HAP-1 (cell line): ENCODE measurements around the gene FARS2.

ENCODE experiments used
- DNase-seq, 2 experiments: peaks; one replicate each; pipeline ENCODE4 v3.0.0-alpha.2; 2016 to 2020; ENCODE audit warnings: low spot score in 2 of 2
- H3K27me3 ChIP-seq: fragments of 250-450 bp; sonication (Bioruptor Pico); 2 replicates; pipeline ENCODE4 v1.5.1; 2020; ENCODE audit warnings: low read depth, mild to moderate bottlenecking, moderate library complexity
- H3K36me3 ChIP-seq: fragments of 250-450 bp; sonication (Bioruptor Pico); replicated peaks from 2 replicates; pipeline ENCODE4 v1.5.1; 2020; ENCODE audit warnings: mild to moderate bottlenecking
- H3K4me1 ChIP-seq: fragments of 250-450 bp; sonication (Bioruptor Pico); 2 replicates; pipeline ENCODE4 v1.5.1; 2020; ENCODE audit warnings: mild to moderate bottlenecking
- H3K4me3 ChIP-seq: fragments of 250-450 bp; sonication (Bioruptor Pico); 2 replicates; pipeline ENCODE4 v1.5.1; 2020; ENCODE audit warnings: mild to moderate bottlenecking, moderate library complexity
- H3K9me3 ChIP-seq: fragments of 250-450 bp; sonication (Bioruptor Pico); 2 replicates; pipeline ENCODE4 v1.5.1; 2020; ENCODE audit warnings: mild to moderate bottlenecking, moderate library complexity
- in situ Hi-C: fragments of 300-500 bp; cut with MboI; formaldehyde crosslinking; loops from 3 replicates; pipeline ENCODE4 v1.14.3; 2020; ENCODE audit warnings: low sequenced_read_pairs, inconsistent platforms, mixed read lengths

The FARS2 gene

DNA sequence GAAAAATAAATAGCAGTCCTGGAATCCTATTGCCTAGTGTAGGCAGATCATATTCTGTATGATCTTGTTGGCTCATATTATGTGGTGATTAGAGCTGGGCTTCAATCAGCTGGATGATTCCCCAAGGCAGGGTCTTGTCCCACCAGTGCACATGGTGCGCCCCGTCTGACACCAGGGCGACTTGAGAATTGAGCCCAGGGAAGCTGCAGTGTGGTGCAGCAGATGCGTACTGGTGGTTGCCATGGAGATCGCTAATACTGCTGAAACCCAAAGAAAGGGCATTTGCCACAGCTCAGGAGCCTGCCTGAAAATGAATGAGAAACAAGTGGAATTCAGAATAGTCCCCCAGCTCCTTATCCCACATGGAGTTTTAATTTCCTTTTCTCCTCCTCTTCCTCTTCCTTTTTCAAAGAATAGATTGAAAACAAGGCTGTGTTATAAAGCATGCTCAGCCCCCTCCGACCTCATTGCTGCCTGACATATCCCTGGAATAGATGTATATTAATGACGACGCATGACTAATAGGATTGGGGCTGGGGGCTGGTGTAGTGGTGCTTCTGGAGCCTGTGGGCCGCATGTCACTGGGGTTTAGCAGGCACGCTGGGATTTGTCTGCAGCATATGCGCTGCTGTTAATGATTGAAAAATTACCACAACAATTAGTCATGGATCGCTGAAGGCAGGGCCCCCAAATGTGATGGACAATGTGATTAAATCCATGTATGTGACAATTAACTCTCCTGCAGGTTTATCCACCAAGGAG, 210.5 kb downstream of the FARS2 start:
- Histone ChIP-seq H3K9me3 (no peaks in the 10 kb centered on the region), H3K27me3 (no peaks in the 10 kb centered on the region), H3K4me3 (no peak overlapping the region), H3K36me3 (no peaks in the 10 kb centered on the region), H3K4me1 (peaks cover 39% of the 10 kb centered on the region)
- in situ Hi-C loops, result no loop called here
- peak; percentile 67 to 74 for DNase-seq

DNA sequence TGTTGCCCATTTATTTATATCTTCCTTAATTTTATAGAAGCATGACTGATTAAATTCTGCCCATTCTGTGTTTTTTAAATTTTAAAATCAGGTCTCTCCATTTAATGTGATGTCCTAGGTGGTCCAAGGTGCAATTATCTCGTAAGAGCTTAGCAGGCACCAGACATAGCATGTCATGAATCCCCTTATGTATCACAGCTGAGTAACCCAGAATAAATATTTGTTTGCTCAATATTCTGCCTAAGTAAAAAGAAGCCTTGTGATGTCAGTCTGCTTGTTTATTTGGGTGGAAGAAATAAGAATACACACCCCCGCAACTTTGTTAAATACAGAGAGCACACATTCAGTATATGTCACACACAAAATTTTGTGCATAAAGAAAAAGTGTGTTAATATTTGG, 211.3 kb downstream of the FARS2 start:
- no peak for DNase-seq
- H3K27me3 ChIP-seq, result no peaks in the 10 kb centered on the region
- in situ Hi-C loops, result no loop called here

DNA sequence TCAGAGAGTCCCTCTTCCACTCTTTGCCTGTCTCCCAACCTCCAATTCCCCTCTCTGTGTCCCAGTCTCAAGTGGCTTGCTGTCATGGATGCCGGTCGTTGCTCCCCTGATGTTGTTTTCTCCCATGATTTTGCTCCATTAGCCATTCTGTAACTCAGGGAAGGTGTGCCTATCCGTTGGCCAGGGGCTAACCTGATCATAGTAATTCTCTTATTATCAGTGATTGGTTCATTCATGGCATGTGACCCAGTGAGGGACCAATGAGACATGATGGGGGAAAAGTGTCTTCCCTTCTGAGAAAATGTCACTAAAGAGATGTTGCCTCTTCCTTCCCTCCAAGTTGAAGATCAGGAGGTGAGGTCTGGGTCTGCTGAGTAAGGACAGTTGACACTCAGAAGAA, 214.5 kb downstream of the FARS2 start:
- peaks cover 20% of the 10 kb centered on the region for H3K4me1 ChIP-seq
- H3K9me3 ChIP-seq, result no peaks in the 10 kb centered on the region
- H3K36me3 ChIP-seq, result no peaks in the 10 kb centered on the region
- no peak overlapping the region for H3K4me3 ChIP-seq
- H3K27me3 ChIP-seq, result no peaks in the 10 kb centered on the region
- in situ Hi-C loops, result no loop called here
- no peak for DNase-seq

More for the DNA sequence above, 211.3 kb downstream of the FARS2 start:
- H3K36me3 ChIP-seq, result no peaks in the 10 kb centered on the region
- peaks cover 39% of the 10 kb centered on the region for H3K4me1 ChIP-seq
- no peak overlapping the region for H3K4me3 ChIP-seq
- H3K9me3 ChIP-seq, result no peaks in the 10 kb centered on the region

DNA sequence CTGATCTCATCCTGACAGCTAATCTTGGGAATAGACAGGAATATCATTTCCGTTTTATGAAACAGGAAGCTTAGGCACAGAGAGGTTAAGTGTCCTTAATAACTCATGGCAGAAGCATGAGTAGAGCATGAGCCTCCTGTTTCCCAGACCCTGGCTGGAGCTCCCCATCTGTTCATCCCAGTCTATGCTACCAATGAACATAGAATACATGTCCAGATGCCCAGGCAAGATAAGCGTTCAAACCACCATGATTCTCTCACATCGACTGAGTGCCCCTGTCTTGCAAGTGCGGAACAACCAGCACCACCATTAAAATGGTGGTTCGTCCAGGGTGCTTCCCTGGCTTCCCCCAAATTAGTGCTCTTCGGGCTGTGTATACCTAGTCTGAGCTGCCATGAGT, 217.1 kb downstream of the FARS2 start:
- H3K4me3 ChIP-seq, result no peak overlapping the region
- in situ Hi-C loops, result no loop called here
- no peaks in the 10 kb centered on the region for H3K36me3 ChIP-seq
- H3K4me1 ChIP-seq, result no peaks in the 10 kb centered on the region
- DNase-seq, result no peak
- H3K9me3 ChIP-seq, result no peaks in the 10 kb centered on the region
- no peaks in the 10 kb centered on the region for H3K27me3 ChIP-seq

DNA sequence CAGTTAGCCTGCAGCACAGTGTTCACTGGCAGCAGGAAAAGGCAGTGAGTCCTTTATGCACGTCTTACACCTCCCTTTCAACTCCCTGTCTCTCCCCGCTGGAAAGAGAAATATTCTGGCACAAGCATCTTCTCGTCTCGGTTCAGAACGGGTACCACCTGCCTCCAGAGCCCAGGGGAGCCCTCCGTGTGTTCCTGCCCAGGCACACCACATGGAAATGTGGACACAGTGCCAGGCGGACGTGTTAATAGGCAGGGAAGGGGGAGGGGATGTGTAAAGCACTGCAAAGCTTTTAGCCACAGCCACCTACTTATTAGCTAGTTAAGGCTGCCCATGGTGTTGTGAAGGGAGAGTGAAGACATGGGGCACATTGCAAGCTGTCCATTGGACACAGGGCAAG, 219.7 kb downstream of the FARS2 start:
- in situ Hi-C loops, result no loop called here
- no peak for DNase-seq
- H3K36me3 ChIP-seq, result no peaks in the 10 kb centered on the region
- H3K4me1 ChIP-seq, result no peaks in the 10 kb centered on the region
- no peaks in the 10 kb centered on the region for H3K27me3 ChIP-seq
- H3K4me3 ChIP-seq, result no peak overlapping the region
- H3K9me3 ChIP-seq, result no peaks in the 10 kb centered on the region

DNA sequence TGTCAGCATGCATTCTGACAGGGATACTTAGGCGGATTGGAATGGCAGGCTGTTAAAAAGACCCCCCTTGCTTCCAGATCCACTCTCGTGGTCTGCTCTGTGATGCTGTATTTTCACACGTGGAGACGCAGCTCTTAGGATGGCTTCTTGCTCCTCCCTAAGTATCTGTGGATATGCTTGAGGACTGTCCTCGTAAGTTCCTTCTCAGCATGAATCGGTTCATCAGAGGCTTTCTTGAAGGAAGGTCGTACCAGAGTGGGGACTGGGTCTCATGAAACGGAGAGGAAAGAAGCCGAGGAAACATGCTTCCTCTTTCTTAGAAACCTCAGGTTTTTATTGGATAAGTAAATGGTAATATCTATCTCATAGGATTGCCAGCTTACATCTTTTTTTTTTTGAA, 220.4 kb downstream of the FARS2 start:
- Histone ChIP-seq H3K4me1 (no peaks in the 10 kb centered on the region), H3K27me3 (no peaks in the 10 kb centered on the region), H3K36me3 (no peaks in the 10 kb centered on the region), H3K9me3 (no peaks in the 10 kb centered on the region), H3K4me3 (no peak overlapping the region)
- in situ Hi-C loops, result no loop called here
- no peak for DNase-seq

DNA sequence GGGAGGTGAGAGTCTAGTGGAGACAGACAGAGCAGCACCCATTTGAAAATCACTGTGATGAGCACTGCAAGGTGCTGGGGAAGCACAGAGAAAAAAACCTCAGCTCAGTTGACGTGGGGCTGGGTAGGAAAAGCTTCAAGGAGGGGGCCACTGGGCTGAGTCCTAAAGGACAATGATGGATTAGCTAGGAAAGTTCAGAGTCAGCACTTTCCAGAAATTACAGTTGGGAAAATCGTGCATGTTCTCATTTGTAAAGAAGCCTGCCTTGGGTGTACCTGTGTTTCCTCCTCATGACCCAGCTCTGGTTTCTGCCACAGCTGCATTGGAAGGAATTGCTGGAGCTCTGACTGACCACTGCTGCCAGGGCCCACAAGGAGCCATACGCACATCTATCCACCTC, 221.3 kb downstream of the FARS2 start:
- DNase-seq, result no peak
- H3K4me1 ChIP-seq, result no peaks in the 10 kb centered on the region
- no peak overlapping the region for H3K4me3 ChIP-seq
- no peaks in the 10 kb centered on the region for H3K36me3 ChIP-seq
- no peaks in the 10 kb centered on the region for H3K9me3 ChIP-seq
- in situ Hi-C loops, result no loop called here
- H3K27me3 ChIP-seq, result no peaks in the 10 kb centered on the region

DNA sequence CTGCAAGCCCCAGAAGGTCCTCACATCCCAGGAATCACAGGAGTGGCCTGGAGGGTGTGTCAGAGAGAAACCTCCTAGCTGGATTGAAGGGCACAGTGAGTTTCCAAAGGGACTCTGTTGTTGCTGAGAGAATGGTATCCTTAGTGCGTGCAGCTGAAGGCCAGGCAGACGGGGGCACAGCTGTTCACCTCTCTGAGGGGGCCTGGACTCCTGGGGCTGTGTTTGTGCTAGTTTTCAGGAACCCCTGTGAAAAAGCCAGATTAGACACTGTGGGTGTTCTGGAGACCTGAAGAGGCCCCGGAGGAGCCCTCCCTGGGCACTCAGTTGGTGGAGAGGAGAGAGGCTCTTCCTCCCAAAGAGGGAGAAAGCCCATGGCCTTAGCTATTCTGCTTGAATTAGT, 223.4 kb downstream of the FARS2 start:
- no peak for DNase-seq
- Histone ChIP-seq H3K27me3 (no peaks in the 10 kb centered on the region), H3K4me3 (no peak overlapping the region), H3K9me3 (no peaks in the 10 kb centered on the region), H3K36me3 (no peaks in the 10 kb centered on the region), H3K4me1 (no peaks in the 10 kb centered on the region)
- in situ Hi-C loops, result no loop called here

DNA sequence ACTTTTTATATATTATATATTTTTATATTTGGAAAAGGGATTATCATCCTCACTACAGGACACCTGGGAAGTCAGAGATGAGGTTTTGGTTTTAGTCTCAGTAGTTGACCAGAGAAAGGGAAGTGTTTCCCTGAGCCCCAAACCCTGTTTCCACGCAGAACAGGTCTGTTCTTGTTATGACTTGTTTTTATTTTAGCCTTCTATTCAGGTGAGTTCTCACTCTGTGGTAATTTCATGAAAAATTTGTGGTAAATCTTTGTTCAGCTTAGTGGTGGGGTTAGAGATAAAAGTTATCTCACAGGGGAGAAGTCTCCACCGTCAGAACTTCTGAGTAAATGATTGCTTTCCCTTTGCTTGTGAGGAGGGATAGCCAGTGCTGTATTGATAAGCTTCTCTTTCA, 224.9 kb downstream of the FARS2 start:
- H3K9me3 ChIP-seq, result no peaks in the 10 kb centered on the region
- in situ Hi-C loops, result no loop called here
- H3K27me3 ChIP-seq, result no peaks in the 10 kb centered on the region
- H3K4me3 ChIP-seq, result no peak overlapping the region
- no peak for DNase-seq
- H3K4me1 ChIP-seq, result no peaks in the 10 kb centered on the region
- H3K36me3 ChIP-seq, result no peaks in the 10 kb centered on the region

DNA sequence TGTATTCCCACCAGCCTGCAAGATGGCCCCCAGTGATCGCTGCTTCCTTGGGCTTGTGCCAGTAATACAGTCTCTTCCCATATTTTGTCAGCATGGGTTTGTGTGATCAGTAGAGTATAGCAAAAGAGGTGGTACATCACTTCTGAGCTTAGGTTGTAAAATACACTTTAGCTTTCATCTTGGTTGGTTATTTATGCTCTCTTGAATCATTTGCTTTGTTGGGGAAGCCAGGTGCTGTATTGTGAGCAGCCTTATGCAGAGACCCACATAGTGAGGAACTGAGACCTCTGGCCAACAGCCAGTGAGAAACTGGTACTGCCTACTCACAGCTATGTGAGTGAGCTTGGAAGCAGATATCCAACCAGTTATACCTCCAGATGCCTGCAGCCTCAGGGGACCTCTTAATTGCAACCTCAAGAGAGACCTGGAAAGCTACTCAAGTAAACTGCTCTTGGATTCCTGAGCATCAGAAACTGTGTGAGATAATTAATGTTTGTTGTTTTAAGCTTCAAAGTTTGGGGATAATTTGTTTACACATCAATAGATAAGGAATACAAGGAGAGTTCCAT, 229.3 kb downstream of the FARS2 start:
- no peaks in the 10 kb centered on the region for H3K4me1 ChIP-seq
- H3K27me3 ChIP-seq, result no peaks in the 10 kb centered on the region
- no peaks in the 10 kb centered on the region for H3K9me3 ChIP-seq
- in situ Hi-C loops, result no loop called here
- no peaks in the 10 kb centered on the region for H3K36me3 ChIP-seq
- no peak for DNase-seq
- no peak overlapping the region for H3K4me3 ChIP-seq

DNA sequence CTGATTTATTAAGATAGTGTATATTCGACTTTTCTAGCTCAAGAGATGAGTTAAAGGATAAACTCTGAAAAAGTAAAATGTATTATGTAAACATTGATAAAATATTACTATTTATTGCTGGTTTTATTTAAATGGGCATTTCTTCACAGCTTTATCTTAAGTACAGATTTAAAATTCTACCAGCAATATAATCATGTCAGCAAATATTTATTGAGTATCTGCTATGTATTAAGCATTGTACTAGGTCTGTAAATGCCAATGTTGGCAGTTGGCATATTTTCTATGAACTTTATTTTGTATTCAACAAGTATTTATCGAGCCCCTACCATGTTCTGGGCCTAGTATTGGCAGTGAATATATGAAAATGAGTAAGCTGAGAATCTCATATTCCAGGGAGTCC, 231.0 kb downstream of the FARS2 start:
- Histone ChIP-seq H3K27me3 (no peaks in the 10 kb centered on the region), H3K36me3 (no peaks in the 10 kb centered on the region), H3K4me3 (no peak overlapping the region), H3K9me3 (no peaks in the 10 kb centered on the region), H3K4me1 (no peaks in the 10 kb centered on the region)
- in situ Hi-C loops, result no loop called here
- DNase-seq, result no peak

DNA sequence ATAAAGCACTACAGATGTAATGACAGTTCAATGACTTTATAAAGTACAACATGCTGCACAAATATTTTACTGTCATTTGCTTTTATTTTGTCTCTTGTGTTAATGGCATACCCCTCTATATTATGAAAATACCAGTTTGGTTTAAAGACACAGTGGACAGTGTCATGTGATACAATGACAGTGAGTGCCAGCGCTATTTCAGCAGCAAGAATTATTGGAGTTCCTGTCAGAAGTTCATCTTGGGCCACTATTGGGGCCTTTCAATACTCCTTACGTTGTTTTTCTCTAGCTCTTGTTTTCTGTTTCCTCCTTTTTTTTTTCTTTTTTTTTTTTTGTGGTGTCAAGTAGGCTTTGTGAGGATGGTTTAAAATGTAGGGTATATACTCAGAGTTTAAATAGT, 232.5 kb downstream of the FARS2 start:
- no peak overlapping the region for H3K4me3 ChIP-seq
- in situ Hi-C loops, result no loop called here
- H3K9me3 ChIP-seq, result no peaks in the 10 kb centered on the region
- peaks cover 6% of the 10 kb centered on the region; the same call in 1 of the 2 replicates for H3K4me1 ChIP-seq
- H3K27me3 ChIP-seq, result no peaks in the 10 kb centered on the region
- no peak for DNase-seq
- H3K36me3 ChIP-seq, result no peaks in the 10 kb centered on the region

DNA sequence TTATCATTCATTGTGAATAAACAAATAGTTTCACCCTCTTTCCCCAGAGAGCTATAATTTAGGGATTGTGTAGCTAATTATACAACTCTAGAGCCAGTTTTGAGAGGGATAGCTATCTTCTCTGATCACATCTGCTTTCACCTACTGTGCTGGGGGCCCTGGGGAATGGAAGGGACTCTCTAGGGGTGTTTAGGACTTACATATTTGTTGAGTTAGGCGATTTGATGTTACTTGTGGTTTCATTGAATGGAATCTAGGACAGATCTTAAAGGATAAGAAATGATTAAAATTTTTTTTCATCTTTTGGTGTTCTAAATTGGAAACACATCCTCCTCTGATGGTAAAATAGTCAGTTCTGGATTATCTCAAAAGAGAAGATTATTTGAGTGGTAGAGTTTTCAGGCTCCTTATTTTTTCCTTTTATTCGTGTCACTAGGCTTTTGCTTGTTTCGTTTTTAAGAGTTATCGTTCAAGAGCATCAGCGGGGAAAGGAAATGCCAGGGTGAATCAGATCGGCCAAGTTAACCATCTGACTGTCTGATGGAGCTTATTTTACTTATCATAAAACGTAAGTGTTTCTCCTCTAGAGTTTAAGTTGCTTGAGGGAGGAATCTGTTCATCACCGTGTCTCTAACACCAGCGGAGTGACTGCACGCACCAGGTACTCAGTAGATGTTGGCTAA, 236.7 kb downstream of the FARS2 start:
- in situ Hi-C loops, result no loop called here
- DNase-seq, result peak; percentile 22 to 24
- H3K9me3 ChIP-seq, result no peaks in the 10 kb centered on the region

DNA sequence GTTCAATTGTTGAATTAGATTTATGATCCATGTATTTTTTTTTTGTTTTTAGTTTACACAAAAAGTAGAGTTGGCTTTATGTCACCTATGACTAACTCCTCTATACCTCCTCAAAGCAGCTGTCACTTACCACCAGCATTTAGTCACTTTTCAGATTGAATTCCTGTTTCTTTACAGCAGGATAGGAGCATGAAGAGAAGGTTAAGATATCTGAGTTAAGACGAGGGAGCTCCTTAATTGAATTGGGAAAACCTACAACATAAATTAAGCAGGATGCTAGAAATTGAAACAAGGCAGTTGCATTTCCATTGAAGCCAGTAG, 237.2 kb downstream of the FARS2 start:
- Histone ChIP-seq H3K4me3 (no peak overlapping the region), H3K4me1 (peaks cover 6% of the 10 kb centered on the region; the same call in 1 of the 2 replicates), H3K27me3 (no peaks in the 10 kb centered on the region), H3K9me3 (no peaks in the 10 kb centered on the region), H3K36me3 (no peaks in the 10 kb centered on the region)
- DNase-seq, result no peak
- in situ Hi-C loops, result no loop called here

More for the DNA sequence above, 236.7 kb downstream of the FARS2 start:
- Histone ChIP-seq H3K4me1 (peaks cover 6% of the 10 kb centered on the region; the same call in 1 of the 2 replicates), H3K27me3 (no peaks in the 10 kb centered on the region), H3K4me3 (no peak overlapping the region), H3K36me3 (no peaks in the 10 kb centered on the region)
